GM18507 (cell line): ENCODE data around the gene TLR8.
A peak's percentile ranks its signal among the peaks of the same experiment; 100 is the strongest.

Experiments
- DNase-seq: peaks from one replicate; pipeline ENCODE4 v3.0.0; 2011; ENCODE audit warnings: low read depth; ENCODE audit not compliant: insufficient read length; ENCODE audit errors: extremely low spot score
- FAIRE-seq: peaks from 2 replicates; lab custom pipeline; 2011; peaks lifted over from hg19 to GRCh38; lab: Jason Lieb, UNC

The TLR8 gene

GRCh38 chrX:12894074-12895030, 12.1 kb upstream of the TLR8 start:
- no peak for DNase-seq
- FAIRE-seq: peak; percentile 92

DNA sequence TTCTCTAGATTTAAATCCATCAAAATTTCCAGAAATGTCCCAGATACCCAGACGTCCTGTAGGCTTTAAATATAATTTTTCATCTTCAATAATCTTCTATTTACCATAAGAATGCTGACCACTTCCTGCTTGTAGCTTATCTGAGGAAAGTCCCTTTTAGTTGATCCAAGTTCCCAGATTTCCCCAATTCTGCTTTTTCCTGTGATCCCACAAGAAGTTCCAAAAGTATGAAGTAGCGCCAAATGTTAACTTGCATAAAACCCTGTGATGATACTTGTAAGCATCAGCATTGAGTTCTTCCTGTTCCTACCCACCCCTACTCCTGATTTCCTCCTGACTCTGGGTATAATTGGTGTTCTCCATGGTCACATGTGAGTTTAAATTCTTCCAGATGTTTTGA, 10.6 kb upstream of the TLR8 start:
- DNase-seq: no peak
- FAIRE-seq: no peak

GRCh38 chrX:12896935-12897334, 9.5 kb upstream of the TLR8 start:
- FAIRE-seq: no peak
- DNase-seq: no peak

DNA sequence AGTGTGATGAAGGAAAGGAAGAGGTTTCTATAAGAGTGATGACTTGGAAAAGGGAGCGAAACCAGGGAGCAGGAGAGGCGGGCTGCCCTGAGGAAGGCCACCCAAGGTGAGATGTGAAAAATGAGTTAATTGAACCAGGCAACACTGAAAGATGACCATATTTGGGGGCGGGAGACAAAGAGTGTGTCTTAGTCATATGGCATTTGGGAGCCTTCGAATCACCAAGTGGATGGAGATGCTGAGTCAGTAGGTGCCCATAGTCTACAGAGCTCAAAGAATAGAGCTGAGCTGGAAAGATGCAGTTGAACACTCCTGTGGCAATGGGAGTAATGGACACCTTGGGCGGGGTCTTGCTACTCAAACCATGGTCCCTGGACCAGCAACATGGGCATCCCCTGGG, 8.3 kb upstream of the TLR8 start:
- DNase-seq (no peak), FAIRE-seq (no peak)

GRCh38 chrX:12899506-12899905, 6.9 kb upstream of the TLR8 start:
- no peak for FAIRE-seq
- DNase-seq: no peak

DNA sequence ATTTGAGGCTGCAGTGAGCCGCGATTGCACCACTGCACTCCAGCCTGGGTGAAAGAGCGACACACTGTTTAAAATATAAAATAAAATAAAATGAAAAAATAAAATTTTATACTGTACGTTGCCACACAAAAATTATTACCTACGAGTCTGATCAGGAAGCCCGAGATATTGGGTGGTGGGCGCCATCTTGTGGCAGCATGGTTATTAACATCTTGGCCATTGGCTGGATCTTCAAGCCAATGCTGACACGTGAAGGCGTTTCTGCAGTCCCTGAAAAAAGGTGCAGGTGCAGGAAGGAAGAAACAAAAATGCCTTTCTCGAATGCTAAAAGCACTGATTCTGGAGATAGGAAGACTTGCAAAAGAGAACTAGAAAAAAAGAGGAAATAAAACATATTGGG, 4.9 kb upstream of the TLR8 start:
- FAIRE-seq (peak; percentile 93), DNase-seq (no peak)

DNA sequence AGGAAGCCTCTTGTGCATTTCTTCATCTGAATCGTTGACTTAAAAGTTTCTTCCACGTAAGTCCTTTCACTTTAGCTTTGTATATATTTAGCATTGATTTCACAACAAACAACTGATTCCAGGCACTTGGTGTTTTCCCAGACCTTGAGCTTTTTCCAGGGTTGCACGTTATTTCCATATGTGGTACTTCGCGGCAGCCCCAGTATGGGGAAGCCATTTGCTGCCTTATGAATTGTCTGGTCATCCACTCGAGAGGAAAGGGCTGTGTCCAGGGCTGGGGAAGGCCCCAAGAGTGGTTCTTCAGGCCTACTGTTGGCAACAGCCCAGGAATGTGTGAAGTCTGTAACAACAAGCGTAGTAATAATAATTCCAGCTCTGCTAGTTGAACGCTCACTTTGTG, 2.8 kb upstream of the TLR8 start:
- DNase-seq: no peak
- no peak for FAIRE-seq

DNA sequence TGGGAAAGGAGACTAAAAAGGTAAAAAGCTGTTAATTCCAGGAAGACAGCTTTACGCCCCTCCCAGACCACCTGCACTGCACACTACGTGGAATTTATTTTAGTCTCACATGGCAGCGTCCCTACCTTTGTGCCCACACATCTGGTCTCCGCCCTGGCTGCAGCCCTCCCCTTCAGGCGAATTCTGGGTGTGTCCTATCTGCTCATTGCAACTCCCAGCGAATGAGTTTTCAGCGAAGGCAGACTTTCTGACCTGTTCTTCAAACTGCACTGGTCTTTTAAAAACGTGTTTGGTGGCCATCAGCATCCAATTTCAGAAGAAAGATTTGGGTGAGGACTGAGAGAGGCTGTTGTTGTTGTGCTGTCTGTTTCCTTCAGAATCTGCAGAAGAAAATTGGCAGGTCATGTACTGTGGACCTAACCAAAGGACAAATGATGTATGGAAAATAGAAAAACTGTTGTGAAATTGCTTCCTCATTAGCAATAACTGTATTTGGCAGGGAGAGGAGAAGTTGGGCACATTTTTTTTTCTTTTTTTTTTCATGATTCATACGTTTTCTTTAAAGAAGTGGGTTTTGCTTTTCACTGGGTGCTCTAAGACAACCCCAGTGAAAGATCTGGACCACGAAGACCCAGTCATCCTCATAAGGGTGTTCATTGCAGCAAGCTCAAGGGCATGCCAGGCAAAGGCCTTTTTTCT, 4.2 kb downstream of the TLR8 start:
- DNase-seq (no peak), FAIRE-seq (no peak)

GRCh38 chrX:12911122-12911470, 4.7 kb downstream of the TLR8 start:
- FAIRE-seq (no peak), DNase-seq (no peak)

DNA sequence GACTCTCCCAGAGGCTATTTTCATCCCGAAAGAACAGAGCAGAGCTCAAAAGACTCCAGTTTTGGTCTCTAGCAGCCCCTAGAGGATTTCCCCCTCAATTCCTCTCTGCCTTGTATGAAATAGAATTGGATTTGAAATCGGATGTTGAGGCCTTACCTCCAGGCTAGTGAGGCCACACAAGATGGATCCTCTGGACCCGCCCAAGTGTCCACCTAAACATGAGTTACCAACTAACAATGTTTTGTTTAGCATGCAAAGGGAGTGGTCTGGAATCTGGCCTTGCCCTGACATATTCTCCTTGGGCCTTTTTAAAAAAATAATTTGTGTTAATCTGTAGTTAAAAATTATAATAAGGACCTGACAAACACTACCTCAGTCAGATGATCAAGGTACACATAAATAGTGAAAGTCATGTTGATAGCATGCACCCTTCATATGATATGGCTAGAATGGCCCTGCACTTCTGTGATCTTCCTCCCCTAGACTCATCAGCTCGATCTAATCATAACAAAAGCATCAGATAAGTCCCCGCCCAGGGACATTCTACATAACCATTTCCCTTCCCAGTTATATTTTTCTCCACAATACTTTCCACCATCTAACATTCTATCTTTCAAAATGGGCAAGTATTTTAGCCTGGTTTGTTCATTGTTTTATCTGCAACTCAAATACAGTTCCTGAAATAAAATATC, 6.5 kb downstream of the TLR8 start:
- FAIRE-seq (no peak), DNase-seq (no peak)

GRCh38 chrX:12917753-12918152, 11.3 kb downstream of the TLR8 start:
- DNase-seq (no peak), FAIRE-seq (peak; percentile 33)

GRCh38 chrX:12919051-12919450, 12.6 kb downstream of the TLR8 start:
- peak; percentile 78 for FAIRE-seq
- DNase-seq: no peak

GRCh38 chrX:12919620-12920019, 13.2 kb downstream of the TLR8 start:
- FAIRE-seq (peak; percentile 9), DNase-seq (no peak)

DNA sequence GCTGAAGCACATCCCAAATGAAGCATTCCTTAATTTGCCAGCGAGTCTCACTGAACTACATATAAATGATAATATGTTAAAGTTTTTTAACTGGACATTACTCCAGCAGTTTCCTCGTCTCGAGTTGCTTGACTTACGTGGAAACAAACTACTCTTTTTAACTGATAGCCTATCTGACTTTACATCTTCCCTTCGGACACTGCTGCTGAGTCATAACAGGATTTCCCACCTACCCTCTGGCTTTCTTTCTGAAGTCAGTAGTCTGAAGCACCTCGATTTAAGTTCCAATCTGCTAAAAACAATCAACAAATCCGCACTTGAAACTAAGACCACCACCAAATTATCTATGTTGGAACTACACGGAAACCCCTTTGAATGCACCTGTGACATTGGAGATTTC, 14.6 kb downstream of the TLR8 start:
- DNase-seq: no peak
- no peak for FAIRE-seq

DNA sequence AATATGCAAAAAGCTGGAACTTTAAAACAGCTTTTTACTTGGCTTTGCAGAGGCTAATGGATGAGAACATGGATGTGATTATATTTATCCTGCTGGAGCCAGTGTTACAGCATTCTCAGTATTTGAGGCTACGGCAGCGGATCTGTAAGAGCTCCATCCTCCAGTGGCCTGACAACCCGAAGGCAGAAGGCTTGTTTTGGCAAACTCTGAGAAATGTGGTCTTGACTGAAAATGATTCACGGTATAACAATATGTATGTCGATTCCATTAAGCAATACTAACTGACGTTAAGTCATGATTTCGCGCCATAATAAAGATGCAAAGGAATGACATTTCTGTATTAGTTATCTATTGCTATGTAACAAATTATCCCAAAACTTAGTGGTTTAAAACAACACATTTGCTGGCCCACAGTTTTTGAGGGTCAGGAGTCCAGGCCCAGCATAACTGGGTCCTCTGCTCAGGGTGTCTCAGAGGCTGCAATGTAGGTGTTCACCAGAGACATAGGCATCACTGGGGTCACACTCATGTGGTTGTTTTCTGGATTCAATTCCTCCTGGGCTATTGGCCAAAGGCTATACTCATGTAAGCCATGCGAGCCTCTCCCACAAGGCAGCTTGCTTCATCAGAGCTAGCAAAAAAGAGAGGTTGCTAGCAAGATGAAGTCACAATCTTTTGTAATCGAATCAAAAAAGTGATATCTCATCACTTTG, 15.6 kb downstream of the TLR8 start:
- DNase-seq (no peak), FAIRE-seq (no peak)

DNA sequence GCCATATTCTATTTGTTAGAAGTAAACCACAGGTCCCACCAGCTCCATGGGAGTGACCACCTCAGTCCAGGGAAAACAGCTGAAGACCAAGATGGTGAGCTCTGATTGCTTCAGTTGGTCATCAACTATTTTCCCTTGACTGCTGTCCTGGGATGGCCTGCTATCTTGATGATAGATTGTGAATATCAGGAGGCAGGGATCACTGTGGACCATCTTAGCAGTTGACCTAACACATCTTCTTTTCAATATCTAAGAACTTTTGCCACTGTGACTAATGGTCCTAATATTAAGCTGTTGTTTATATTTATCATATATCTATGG, 16.1 kb downstream of the TLR8 start:
- DNase-seq (no peak), FAIRE-seq (no peak)

- FAIRE-seq (no peak), DNase-seq (no peak)
Measured at GRCh38 chrX:12929701-12930100, 23.3 kb downstream of the TLR8 start.

GRCh38 chrX:12930150-12930549, 23.7 kb downstream of the TLR8 start:
- DNase-seq: no peak
- FAIRE-seq: no peak

- DNase-seq (no peak), FAIRE-seq (no peak)
Measured at GRCh38 chrX:12932244-12932643, 25.8 kb downstream of the TLR8 start.

- no peak for FAIRE-seq
- DNase-seq: no peak
Measured at GRCh38 chrX:12934850-12935249, 28.4 kb downstream of the TLR8 start.
